HL-60/S4 treated with retinoic acid at 250 ng/mL for 4 days and 3 days (cell line): Measurements from ENCODE around the gene SLC27A2.

Experiments
- in situ Hi-C: fragments of 300-500 bp; cut with MboI; formaldehyde crosslinking; loops from 2 replicates; pipeline ENCODE4 v1.7.0; 2022; ENCODE audit warnings: low sequenced_read_pairs

The SLC27A2 gene

DNA sequence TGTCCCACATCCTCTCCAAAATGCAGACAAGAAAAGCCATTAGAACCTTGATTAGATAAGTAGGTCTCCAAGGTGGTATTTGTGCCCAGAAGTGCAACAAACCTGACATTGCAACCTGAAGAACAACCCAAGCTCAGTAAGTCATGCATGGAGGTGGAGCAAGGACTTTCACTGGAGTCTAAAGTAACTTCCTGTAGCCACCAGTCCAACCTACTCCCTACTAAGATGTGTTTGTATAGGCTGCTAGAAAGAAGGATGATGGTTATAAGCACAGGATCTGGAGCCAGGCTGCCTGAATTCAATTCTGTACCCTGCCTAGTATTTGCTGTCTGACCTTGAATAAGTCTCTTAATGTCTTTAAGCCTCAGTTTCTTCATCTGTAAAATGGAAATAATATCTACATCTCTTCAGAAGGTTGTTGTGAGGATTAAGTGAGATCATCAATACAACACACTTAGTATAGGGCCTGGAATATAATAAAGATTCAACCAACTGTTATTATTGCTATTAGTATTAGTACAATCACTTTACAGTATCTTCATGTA is 51.3 kb downstream of the SLC27A2 start:
- in situ Hi-C loops = no loop called here

DNA sequence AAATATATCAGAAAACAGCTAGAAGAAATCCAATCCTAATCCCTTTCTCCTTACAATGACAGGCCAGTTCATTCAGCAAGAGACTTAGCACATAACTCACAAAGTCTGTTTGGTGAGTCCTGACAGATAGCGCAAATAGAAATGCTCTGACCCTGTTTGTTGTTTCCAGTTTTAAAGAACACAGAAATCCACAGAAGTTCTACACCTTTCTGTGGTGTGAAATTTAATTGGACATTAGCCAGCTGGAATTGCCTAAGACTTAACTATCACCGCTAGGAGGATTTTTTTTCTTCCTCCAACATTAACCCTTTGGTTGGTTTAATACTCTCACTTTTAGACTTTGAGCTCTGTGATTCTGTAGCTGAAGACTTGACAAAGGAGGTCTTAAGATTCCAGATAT is 52.8 kb downstream of the SLC27A2 start:
- in situ Hi-C loops = no loop called here

DNA sequence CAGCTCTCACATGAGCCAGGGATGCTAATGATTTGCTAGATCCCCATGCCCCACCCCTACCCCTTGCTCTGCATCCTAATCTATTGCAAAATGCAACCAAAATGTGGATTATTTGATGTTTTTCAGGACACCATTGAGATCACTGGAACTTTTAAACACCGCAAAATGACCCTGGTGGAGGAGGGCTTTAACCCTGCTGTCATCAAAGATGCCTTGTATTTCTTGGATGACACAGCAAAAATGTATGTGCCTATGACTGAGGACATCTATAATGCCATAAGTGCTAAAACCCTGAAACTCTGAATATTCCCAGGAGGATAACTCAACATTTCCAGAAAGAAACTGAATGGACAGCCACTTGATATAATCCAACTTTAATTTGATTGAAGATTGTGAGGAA is 53.8 kb downstream of the SLC27A2 start:
- in situ Hi-C loops = no loop called here

DNA sequence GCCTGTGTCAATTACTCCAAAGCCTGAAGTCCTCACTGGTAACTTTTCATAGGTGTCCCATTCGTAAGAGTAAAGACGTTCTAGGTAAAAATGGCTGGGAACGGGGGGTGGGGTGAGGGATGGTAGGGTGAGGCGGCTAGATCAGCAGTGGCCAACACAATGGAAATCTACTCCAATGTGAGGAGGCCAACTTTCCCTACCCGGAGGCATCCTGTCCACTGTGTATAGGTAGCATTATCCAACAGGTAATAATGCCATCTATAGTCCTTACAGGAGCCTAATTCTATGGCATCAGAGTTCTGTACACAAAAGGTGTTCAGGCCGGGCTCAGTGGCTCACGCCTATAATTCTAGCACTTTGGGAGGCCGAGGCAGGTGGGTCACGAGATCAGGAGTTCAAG is 54.4 kb downstream of the SLC27A2 start:
- in situ Hi-C loops = no loop called here

GRCh38 chr15:50238255-50238654 is 56.3 kb downstream of the SLC27A2 start:
- in situ Hi-C loops = no loop called here

DNA sequence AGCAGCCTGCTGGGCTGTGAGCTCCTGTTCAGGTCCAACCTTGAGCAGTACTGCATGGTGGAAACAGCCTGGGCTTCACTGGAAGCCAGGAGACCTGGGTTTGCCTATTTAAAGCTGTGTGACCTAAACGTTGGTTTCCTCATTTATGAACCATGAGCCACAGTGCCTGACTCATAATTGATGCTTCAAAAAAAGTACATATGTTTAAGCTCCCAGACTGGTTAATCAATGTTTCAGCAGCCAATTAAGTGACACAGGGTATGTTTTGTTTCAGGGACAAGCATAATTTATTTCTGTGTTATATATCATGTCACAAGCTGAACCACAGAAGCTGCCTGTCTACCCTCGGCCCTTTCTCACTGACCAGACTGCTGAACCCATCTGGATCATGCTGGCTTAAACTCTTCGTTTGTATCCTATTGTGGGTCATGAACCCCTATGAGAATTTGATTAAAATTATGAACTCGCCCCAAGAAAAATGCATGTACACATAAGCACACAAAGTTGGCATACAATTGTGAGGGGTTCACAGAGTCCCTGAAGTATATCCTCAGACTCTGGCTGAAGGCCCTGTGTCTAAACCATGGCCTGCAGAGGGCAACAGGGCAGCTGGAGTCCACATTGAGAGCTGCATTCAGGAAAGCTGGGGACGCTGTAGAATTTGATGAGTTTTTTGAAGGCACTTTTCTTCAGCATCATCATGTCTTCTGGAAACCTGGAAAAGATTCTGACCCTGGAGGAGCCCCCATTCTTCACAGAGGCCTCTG is 59.9 kb downstream of the SLC27A2 start:
- in situ Hi-C loops = no loop called here

DNA sequence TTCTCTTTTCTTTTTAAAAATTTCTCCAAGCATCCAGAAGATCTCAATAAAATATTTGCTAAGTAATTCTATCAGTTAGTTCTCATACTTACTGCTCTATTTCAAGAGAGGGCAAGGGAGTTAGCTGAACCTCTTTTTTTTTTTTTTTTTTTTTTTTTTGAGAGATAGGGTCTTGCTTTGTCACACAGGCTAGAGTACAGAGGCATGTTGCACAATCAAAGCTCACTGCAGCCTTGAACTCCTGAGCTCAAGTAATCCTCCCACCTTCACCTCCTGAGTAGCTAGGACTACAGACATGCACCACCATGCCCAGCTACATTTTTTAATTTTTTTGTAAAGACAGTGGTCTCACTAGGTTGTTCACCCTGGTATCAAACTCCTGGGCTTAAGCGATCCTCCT is 62.2 kb downstream of the SLC27A2 start:
- in situ Hi-C loops = no loop called here

- in situ Hi-C loops = no loop called here
Measured at GRCh38 chr15:50244959-50245624, 63.1 kb downstream of the SLC27A2 start.

DNA sequence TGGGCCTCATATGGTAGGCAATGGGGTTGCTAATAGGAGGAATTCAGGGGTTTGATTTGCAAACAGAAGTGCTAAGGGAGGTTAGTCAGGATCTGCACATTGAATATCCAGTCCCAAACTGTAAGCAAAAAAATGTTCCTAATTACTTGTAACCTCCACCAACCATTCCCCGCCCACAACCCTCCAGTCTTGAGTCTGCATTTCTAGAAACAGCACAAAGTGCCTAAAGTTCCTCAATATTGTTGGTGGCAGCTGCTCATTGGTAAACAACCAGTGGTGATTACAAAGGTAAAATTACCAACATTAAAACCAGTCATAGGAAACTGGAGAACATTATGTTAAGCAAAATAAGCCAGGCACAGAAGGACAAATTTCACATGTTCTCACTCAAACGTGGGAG is 64.6 kb downstream of the SLC27A2 start:
- in situ Hi-C loops = no loop called here

DNA sequence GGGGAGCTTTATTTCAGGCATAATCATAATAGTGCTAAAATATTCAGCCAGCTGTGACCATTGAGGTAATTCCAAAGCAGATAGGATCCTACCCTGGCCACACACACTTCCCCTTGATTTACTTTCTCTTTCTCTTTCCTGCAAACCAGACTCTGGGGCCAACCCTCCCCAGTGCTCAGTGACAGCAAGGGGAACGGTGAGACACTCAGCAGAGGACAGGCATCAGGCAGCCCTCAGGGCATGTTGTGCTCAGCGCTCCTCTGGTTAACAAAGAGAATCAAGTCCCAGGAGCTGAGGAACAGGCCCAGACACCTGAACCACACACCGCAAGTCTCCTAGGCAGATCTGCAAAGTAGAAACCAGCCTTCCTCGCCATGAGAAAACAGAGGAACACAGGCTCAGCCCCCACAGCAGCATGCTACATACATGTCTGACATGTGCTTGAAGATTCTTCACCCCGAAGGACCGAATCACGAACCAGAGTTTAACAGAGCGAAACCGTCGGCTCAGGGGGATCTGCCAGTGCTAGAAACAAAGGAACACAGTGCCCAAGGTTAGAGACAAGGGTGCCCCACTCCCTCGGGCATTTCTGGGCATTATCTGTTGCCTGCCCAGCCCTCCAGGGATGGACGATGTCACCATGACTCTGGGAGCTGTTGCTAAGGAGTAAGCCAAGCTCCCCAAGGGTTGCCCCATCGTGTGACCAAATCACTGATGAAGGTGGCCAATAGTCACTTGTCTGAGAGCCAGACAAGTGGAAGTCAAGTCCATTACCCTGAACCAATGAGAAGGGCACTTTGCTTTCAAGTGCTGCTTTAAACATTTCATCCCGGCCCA is 66.0 kb downstream of the SLC27A2 start:
- in situ Hi-C loops = no loop called here

DNA sequence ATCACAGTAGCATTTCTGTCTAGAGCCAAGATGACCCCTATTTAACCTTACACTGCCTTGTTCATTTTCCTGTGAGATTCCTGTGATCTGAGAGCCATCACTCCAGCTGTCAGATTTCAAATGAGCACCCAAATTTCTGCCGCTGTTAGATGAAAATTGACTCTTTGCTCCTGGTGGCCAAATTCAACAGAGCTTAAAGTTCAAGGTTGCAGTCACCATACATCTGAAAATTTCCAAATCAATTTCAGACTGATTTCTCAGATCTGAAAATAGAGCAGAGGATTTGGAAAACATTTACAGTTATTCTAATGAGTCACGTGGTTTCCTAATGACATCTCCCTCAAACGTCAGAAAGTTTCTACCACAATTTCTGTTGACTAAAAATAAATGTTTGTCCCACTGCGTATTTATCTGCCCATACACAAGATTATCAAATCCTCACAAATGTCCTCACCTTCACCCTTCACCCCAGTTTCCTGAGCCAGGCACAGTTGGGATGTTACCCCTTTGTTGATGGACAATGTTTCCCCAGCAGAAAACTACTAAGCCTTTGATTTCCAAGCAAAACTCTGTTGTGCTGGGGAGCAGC is 67.1 kb downstream of the SLC27A2 start:
- in situ Hi-C loops = no loop called here

- in situ Hi-C loops = no loop called here
Measured at GRCh38 chr15:50249704-50250103, 67.7 kb downstream of the SLC27A2 start.

GRCh38 chr15:50250760-50251394 is 68.9 kb downstream of the SLC27A2 start:
- in situ Hi-C loops = no loop called here

DNA sequence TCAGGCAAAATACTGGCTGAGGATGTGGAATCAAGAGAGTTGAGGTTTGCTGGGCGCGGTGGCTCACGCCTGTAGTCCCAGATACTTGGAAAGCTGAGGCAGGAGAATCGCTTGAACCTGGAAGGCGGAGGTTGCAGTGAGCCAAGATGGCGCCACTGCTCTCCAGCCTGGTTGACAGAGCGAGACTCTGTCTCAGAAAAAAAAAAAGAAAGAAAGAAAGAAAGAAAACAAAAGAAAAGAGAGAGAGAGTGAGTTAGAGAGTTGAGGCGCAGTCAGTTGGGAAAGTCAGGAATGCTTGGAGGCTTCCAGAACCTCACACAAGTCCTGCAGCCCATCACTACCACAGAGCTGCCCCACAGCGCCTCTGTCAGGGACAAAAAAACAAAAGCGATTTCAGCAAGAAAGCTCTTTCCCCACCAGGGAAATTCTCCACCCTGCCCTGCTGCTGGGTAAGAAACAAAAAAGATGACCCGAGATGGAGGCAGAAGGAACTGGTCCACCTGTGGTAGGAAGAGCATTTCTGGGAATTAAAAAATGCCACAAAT is 69.7 kb downstream of the SLC27A2 start:
- in situ Hi-C loops = no loop called here

DNA sequence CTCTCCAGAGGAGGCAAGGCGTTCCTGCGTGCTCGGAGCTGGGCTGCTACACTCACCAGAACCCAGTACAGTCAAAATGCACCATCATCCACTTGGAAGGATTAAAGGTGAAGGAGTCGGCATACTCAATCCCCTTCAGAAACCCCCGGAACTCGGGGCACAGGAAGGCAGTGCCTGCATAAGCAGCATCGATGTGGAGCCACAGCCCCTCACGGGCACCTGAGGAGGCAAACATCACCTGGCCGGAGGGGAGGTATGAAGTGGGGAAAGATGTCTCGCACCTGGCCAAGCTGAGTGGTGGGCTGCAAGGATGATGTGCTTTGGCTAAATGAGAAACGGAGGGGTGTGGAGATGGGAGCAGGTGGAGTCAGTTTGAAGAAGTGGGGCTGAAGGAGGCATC is 70.6 kb downstream of the SLC27A2 start:
- in situ Hi-C loops = no loop called here

GRCh38 chr15:50256188-50257041 is 74.4 kb downstream of the SLC27A2 start:
- in situ Hi-C loops = no loop called here

DNA sequence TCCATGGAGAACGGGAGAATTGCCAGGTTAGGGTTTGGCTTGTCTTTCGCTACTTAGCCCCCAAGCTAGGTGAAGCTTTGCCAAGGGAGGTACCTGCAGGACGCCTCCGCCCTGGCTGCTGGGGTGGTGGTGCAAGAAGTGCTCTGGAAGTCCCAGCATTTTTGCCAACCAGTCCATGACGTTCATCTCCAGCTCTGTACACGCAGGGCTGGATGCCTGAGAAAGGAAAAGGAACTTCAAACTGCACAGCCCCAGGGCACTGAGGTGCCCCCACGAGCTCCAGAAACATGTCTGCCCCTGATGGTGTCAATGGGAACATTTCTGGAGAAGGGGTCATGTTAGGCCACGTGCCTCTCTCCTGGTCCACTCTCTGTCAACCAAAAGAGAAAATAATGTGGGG is 75.3 kb downstream of the SLC27A2 start:
- in situ Hi-C loops = no loop called here

DNA sequence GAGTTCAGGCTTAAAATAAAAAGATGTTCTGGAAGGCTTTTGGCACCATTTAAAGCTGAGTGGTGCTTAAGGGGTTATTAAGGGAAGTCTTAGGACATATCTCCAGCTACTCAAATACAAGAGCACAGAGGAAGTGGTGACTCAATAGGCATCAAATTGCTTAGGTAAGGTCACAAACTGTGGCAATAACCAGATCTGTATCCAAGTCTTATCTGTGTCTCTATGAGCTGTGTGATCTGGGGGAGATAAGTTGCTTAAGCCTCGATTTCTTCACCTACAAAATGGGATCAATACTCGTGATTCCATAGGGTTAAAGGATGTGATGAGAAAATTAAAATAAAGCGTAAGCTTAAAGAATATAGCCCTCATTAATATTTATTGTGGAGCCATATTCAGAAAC is 75.9 kb downstream of the SLC27A2 start:
- in situ Hi-C loops = no loop called here

- in situ Hi-C loops = no loop called here
Measured at GRCh38 chr15:50259276-50259675, 77.3 kb downstream of the SLC27A2 start.
